OCI-LY7 (cell line): ENCODE measurements around the gene GLIS1.

Experiments
- EZH2phosphoT487 ChIP-seq: fragments of 200-600 bp; sonication (generic); IDR thresholded peaks from 2 replicates; pipeline ENCODE4 v1.6.1; 2018; ENCODE audit warnings: low read depth, borderline replicate concordance, mild to moderate bottlenecking, mixed run types, antibody characterized with exemption, low read length, moderate library complexity, mixed read lengths
- TF ChIP-seq, protein P1 (sequence below): fragments of 200-600 bp; sonication (generic); conservative IDR thresholded peaks from 2 replicates; pipeline ENCODE4 v1.5.1; 2014; ENCODE audit warnings: mild to moderate bottlenecking, antibody characterized with exemption, low read length, moderate library complexity, mixed read lengths

DNA sequence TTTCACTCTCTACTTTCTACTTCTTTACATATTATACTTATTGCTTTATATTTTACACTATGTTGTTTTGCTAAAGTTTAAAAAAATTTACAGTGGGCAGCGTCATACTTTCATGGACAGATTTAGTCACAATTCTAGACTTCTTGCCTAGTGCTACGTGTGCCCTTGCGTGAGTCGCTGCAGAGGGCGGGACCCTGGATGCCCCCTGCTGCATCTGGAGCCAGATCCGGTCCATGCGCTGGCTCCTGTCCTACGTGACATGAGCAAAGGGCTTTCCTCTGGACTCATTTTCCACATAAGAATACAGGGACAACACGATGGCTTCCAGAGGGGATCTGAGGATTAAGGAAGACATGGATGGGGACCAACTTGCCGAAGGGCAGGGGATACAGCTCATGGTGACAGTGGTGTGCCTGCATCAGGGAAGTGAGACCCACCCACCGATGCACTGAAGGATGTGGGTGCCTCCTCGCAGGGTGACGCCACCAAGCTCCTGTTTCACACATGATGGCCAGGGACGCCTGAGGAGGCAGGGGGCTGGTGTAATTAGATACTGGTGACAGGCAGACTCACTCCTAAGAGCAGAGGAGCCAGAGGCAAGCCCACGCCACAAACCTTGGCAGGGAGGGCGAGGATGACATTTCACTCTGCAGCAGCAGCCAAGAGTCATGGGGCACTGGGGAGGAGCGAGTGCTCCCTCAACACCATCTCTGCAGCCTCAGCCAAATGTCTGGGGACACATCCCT, 193.1 kb downstream of the GLIS1 start:
- TF ChIP-seq, protein P1, sequence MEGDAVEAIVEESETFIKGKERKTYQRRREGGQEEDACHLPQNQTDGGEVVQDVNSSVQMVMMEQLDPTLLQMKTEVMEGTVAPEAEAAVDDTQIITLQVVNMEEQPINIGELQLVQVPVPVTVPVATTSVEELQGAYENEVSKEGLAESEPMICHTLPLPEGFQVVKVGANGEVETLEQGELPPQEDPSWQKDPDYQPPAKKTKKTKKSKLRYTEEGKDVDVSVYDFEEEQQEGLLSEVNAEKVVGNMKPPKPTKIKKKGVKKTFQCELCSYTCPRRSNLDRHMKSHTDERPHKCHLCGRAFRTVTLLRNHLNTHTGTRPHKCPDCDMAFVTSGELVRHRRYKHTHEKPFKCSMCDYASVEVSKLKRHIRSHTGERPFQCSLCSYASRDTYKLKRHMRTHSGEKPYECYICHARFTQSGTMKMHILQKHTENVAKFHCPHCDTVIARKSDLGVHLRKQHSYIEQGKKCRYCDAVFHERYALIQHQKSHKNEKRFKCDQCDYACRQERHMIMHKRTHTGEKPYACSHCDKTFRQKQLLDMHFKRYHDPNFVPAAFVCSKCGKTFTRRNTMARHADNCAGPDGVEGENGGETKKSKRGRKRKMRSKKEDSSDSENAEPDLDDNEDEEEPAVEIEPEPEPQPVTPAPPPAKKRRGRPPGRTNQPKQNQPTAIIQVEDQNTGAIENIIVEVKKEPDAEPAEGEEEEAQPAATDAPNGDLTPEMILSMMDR, result no peak
- TF ChIP-seq EZH2phosphoT487, result no peak
